NCI-H446 treated with DMSO at 0.1 percent for 48 hours (cell line): ENCODE measurements around the gene SLC20A1.
"Not testable (repeated sequence)": the region's sequence is repeated elsewhere in the genome, so short reads cannot be mapped to it uniquely, and the experiment has no call there.

Experiments
- DNase-seq: peaks from one replicate; lab custom pipeline; 2025; lab: John Stamatoyannopoulos, UW

SLC20A1 gene

DNA sequence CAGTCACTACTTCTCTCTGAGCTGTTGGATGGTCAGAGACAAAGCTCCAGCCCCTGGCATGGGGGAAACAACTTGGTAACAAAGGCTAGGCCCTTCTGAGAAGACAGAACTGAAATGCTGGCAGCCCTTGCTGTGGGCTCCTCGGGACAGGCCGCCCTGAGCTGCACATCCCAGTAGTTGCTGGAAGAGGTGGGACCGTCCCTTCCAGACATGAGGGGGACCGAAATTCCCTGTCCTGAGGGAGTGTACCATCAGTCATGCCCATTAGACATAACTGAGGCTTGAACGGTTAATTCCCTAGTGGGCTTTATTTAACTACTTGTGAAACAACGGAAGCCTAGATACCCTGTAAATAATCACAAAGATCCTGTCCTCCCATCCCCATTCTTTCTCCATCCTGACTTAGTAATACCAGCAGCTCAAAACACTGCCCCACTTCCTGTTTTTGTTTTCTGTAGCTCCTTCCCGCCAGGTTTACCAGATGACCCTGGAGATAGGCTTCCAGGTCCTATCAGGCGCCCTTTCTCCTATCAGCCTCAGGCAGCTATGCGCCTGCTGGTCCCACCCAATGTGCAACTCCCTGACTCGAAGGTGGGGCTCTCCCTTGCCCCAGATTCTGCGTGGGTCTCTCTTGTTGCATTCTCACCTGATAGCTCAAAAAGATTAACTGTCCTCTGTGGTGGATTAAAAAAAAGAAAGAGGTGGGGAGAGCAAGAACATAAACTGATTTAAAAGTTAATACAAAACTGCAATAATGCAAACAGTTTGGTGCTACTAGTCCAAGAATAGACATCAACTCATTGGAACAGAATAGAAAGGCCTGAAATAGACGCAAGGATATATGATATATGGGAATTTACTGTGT, 38.0 kb downstream of the SLC20A1 start:
- DNase-seq, result no peak

- no peak for DNase-seq
These were observed 38.7 kb downstream of the SLC20A1 start for GRCh38 chr2:112684415-112684775.

DNA sequence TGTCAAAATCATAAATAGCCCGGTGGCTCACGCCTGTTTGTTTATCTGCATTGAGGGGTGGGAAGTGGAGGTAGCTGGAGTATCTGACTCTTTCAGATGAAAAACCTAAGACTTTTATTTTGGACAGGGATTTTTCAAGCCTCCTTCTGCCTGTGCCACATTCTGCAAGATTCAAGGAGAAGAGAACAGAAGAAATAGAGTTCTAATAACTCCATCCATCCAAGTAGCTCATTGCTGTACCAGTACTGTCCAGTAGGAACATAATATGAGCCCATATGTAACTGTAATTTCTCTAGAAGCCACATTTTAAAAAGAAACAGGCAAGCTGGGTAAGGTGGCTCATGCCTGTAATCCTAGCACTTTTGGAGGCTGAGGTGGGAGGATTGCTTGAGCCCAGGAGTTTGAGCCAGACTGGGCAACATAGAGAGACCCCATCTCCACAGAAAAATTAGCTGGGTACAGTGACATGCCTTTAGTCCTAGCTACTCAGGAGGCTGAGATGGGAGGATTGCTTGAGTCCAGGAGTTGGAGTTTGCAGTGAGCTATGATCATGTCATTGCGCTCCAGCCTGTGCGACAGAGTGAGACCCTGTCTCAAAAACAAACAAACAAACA, 39.6 kb downstream of the SLC20A1 start:
- DNase-seq, result no peak

GRCh38 chr2:112686348-112687217, 40.8 kb downstream of the SLC20A1 start:
- DNase-seq, result peak; percentile 92

GRCh38 chr2:112687522-112687921, 41.8 kb downstream of the SLC20A1 start:
- no peak for DNase-seq

DNA sequence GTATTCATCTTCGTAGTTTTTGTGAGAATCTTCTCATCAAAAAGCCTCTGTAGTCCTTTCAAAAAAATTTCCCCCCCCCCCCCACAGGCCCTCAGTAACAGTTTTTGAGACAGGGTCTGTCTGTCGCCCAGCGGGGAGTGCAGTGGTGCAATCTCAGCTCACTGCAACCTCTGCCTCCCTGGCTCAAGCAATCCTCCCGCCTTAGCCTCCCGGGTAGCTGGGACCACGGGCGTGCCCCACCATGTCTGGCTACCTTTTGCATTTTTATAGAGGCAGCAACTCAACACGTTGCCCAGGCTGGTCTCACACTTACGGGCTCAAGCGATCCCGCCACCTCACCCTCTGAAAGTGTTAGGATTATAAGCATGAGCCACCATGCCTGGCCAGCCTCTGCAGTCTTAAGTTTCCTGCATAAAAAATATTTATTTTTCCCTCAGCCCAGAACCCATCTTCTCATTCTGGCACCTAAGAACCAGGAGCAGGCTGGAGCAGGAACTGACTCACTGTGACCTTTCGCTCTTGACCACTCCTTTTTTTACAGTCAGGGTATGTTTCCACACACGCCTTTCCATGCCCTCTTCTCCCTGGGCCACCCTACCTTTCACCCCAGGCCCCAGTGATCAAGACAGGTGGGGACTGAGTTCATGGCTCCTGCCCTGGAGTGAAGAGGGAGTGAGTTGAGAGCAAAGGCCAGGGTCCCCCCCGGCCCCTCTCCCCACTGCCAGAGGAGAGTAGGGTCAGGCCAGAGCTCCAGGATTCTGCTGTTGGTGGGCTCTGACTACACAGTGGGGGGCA, 42.5 kb downstream of the SLC20A1 start:
- DNase-seq, result no peak

GRCh38 chr2:112690853-112691401, 45.2 kb downstream of the SLC20A1 start:
- DNase-seq, result no peak

- DNase-seq, result no peak
These were observed 46.1 kb downstream of the SLC20A1 start for GRCh38 chr2:112691881-112692281.

DNA sequence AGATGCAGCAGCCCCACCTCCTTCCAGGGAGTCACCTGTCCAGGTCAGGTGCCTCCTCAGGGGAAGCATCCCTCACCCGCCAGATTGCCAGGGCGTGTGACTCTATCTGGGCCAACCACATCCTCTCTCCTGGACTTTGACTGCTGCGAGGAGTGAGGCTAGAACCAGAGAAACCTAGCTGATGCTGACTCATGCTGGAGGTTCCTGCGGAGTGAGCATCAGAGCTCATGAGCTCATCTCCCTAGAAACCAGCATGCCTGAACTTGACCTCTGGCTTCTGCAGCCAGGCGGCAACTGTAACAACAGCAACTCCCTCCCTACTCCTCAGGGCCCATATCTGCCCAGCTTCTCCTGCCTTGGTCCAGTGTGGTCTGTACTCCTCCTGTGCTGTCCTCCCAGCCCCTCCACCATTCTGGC, 46.8 kb downstream of the SLC20A1 start:
- DNase-seq, result peak; percentile 58

- DNase-seq, result no peak
These were observed 47.2 kb downstream of the SLC20A1 start for GRCh38 chr2:112692918-112693317.

- no peak for DNase-seq
These were observed 47.9 kb downstream of the SLC20A1 start for GRCh38 chr2:112693596-112693995.

DNA sequence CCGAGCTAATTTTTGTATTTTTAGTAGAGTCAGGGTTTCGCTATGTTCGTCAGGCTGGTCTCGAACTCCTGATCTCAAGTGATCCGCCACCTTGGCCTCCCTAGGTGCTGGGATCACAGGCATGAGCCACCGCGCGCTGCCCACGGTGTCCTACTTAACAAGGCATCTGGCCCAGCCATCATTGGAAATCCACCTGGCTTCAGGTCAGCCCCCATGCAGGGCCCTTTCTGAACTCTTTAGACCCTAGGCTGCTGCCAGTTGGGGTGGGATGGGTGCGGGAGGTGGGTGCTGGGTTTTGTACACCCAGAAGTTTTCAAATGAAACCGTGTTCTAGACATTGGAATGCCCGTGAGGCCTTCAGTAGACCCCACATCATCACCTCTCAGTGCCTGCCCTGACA, 48.4 kb downstream of the SLC20A1 start:
- DNase-seq, result no peak

DNA sequence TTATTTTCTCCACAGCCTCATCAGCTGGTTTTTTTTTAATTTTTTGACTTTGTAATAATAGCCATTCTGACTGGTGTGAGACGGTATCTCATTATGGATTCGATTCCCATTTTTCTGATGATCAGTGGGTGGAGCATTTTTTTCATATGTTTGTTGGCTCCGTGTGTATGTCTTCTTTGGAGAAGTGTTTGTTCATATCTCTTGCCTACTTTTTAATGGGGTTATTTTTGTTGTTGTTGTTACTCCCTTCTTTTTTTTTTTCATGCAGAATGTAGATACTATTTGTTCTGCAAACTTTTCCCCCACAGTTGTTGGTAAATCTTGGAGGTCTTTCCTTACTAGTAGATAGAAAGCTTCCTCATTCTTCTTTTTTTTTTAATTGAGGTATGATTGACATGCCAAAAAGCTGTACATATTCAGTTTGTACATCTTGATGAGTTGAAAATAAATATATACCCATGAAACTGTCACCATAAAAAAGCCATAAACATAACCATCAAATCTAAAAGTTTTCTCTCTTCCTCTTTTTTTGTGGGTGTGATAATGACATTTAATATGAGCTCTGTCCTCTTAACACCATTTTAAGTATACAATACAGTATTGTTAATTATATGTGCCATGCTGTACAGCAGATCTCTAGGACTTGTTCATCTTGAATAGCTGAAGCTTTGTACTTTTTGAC, 53.2 kb downstream of the SLC20A1 start:
- no peak for DNase-seq

GRCh38 chr2:112699984-112700667, 54.4 kb downstream of the SLC20A1 start:
- DNase-seq, result no peak

- DNase-seq, result no peak
These were observed 55.3 kb downstream of the SLC20A1 start for GRCh38 chr2:112701052-112701451.

DNA sequence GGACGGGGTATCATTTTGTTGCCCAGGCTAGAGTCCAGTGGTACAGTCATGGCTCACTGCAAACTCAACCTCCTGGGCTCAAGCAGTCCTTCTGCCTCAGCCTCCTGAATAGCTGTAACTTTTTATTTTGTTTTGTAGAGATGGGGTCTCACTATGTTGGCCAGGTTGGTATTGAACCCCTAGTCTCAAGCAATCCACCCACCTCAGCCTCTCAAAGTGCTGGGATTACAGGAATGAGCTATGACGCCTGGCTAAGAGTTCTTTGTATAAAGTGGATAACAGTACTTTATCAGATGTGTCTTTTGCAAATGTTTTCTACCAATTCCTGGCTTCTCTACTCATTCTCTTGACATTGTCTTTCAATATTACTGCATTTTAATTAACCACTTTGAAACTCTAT, 57.9 kb downstream of the SLC20A1 start:
- no peak for DNase-seq

DNA sequence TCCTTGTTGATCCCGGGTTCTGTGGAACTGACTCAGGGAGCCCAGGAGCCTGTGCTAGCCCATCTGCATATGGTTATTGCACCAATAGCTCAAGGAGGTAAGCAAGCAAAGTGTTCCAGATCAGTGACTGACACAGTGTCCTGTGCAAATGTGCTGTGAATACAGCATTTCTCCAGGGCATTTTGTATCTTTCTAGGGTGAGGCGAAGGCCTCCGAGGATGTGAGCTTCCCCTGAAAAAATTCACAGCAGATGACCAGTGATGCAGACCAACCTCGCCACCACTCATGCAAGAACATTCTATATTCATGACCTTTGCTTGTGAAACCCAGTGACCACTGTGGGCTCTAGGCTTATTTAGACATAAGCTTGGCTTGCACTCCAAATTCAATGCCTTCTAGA, 59.8 kb downstream of the SLC20A1 start:
- no peak for DNase-seq

GRCh38 chr2:112706170-112706664, 60.5 kb downstream of the SLC20A1 start:
- no peak for DNase-seq

DNA sequence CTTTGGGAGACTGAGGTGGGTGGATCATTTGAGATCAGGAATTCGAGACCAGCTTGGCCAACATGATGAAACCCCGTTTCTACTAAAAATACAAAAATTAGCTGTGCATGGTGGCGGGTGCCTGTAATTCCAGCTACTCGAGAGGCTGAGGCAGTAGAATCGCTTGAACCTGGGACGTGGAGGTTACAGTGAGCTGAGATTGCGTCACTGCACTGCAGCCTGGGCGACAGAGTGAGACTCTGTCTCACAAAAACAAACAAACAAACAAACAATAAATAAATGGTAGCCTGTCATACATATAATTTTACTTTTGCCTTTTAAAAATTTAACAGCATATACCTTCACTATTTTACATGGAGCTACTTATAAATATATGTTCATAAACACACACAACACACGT, 61.2 kb downstream of the SLC20A1 start:
- DNase-seq, result not testable (repeated sequence)

GRCh38 chr2:112708968-112709367, 63.2 kb downstream of the SLC20A1 start:
- DNase-seq, result no peak
